H9 (cell line): ENCODE results near the gene PRKACB. TPM values are rescaled to one million over a fixed set of nuclear protein-coding genes. Genes with fewer than 3 reads are reported as not detected.
A peak's percentile ranks its signal among the peaks of the same experiment; 100 is the strongest.

Experiments
- DNase-seq: peaks from one replicate; pipeline ENCODE4 v3.0.0-alpha.2; 2017
- H2AFZ ChIP-seq: one replicate; pipeline ENCODE4 v1.6.1; 2013; ENCODE audit warnings: mild to moderate bottlenecking, low read length, control low read depth, moderate library complexity
- H2AK5ac ChIP-seq: 2 replicates; pipeline ENCODE4 v1.6.1; 2013; ENCODE audit warnings: low read length, control low read depth, mixed read lengths; ENCODE audit not compliant: insufficient read length
- H2BK120ac ChIP-seq: one replicate; pipeline ENCODE4 v1.6.1; 2013; ENCODE audit warnings: low read depth, mild to moderate bottlenecking, low read length, control low read depth, inconsistent platforms; ENCODE audit not compliant: poor library complexity, severe bottlenecking
- H2BK12ac ChIP-seq: 2 replicates; pipeline ENCODE4 v1.6.1; 2013; ENCODE audit warnings: low read length, control low read depth, mixed read lengths, low read depth; ENCODE audit not compliant: insufficient read length
- H2BK15ac ChIP-seq: 2 replicates; pipeline ENCODE4 v1.6.1; 2013; ENCODE audit warnings: low read depth, low read length, control low read depth
- H2BK20ac ChIP-seq: one replicate; pipeline ENCODE4 v1.6.1; 2013; ENCODE audit warnings: low read depth, mild to moderate bottlenecking, low read length, control low read depth, inconsistent platforms; ENCODE audit not compliant: poor library complexity, severe bottlenecking
- H2BK5ac ChIP-seq: 2 replicates; pipeline ENCODE4 v1.6.1; 2013; ENCODE audit warnings: low read length, control low read depth, mixed read lengths; ENCODE audit not compliant: insufficient read length
- H3K14ac ChIP-seq: 2 replicates; pipeline ENCODE4 v1.6.1; 2013; ENCODE audit warnings: low read length, control low read depth; ENCODE audit not compliant: insufficient read depth
- H3K18ac ChIP-seq: 2 replicates; pipeline ENCODE4 v1.6.1; 2013; ENCODE audit warnings: low read depth, mild to moderate bottlenecking, mixed read lengths, low read length, control low read depth; ENCODE audit not compliant: insufficient read length
- H3K23ac ChIP-seq: 2 replicates; pipeline ENCODE4 v1.6.1; 2013; ENCODE audit warnings: low read length, control low read depth, mixed read lengths, low read depth; ENCODE audit not compliant: insufficient read length
- H3K23me2 ChIP-seq: 2 replicates; pipeline ENCODE4 v1.6.1; 2013; ENCODE audit warnings: low read depth, mild to moderate bottlenecking, mixed read lengths, low read length, control low read depth; ENCODE audit not compliant: insufficient read length, poor library complexity, severe bottlenecking
- H3K27ac ChIP-seq: 2 replicates; pipeline ENCODE4 v1.5.1; 2013; ENCODE audit warnings: low read length, control low read depth, mixed read lengths, low read depth; ENCODE audit not compliant: insufficient read length
- H3K27me3 ChIP-seq: 2 replicates; pipeline ENCODE4 v1.6.1; 2013; ENCODE audit warnings: low read length, control low read depth, inconsistent platforms; ENCODE audit not compliant: insufficient read depth
- H3K4ac ChIP-seq: 2 replicates; pipeline ENCODE4 v1.6.1; 2013; ENCODE audit warnings: low read depth, mild to moderate bottlenecking, control low read depth, inconsistent platforms, low read length, moderate library complexity
- H3K4me1 ChIP-seq: 2 replicates; pipeline ENCODE4 v1.6.1; 2013; ENCODE audit warnings: low read length, control low read depth, inconsistent platforms; ENCODE audit not compliant: insufficient read depth
- H3K4me2 ChIP-seq: 2 replicates; pipeline ENCODE4 v1.6.1; 2013; ENCODE audit warnings: low read length, control low read depth, mixed read lengths; ENCODE audit not compliant: insufficient read length, insufficient read depth
- H3K56ac ChIP-seq: 2 replicates; pipeline ENCODE4 v1.6.1; 2013; ENCODE audit warnings: low read depth, mild to moderate bottlenecking, mixed read lengths, low read length, control low read depth; ENCODE audit not compliant: insufficient read length
- H3K79me1 ChIP-seq: 2 replicates; pipeline ENCODE4 v1.6.1; 2013; ENCODE audit warnings: low read depth, mild to moderate bottlenecking, moderate library complexity, low read length, control low read depth, inconsistent platforms; ENCODE audit not compliant: insufficient read depth, poor library complexity, severe bottlenecking
- H3K79me2 ChIP-seq: 2 replicates; pipeline ENCODE4 v1.6.1; 2013; ENCODE audit warnings: low read length, control low read depth, inconsistent platforms; ENCODE audit not compliant: insufficient read depth
- H3K9ac ChIP-seq: 2 replicates; pipeline ENCODE4 v1.6.1; 2013; ENCODE audit warnings: low read length, control low read depth, mixed read lengths; ENCODE audit not compliant: insufficient read length; ENCODE audit errors: extremely low read depth
- H3K9me3 ChIP-seq: one replicate; pipeline ENCODE4 v1.6.1; 2013; ENCODE audit warnings: low read depth, low read length, inconsistent platforms; ENCODE audit not compliant: control insufficient read depth
- H3T11ph ChIP-seq: one replicate; pipeline ENCODE4 v1.6.1; 2013; ENCODE audit warnings: mild to moderate bottlenecking, low read length, control low read depth, inconsistent platforms
- H4K20me1 ChIP-seq: one replicate; pipeline ENCODE4 v1.6.1; 2013; ENCODE audit not compliant: control insufficient read depth, insufficient read length, insufficient read depth
- H4K5ac ChIP-seq: 2 replicates; pipeline ENCODE4 v1.6.1; 2013; ENCODE audit warnings: low read depth, mild to moderate bottlenecking, mixed read lengths, low read length, control low read depth; ENCODE audit not compliant: insufficient read length
- H4K8ac ChIP-seq: replicated peaks from 2 replicates; pipeline ENCODE4 v1.6.1; 2013; ENCODE audit warnings: low read length, control low read depth, mixed read lengths, low read depth; ENCODE audit not compliant: insufficient read length
- H4K91ac ChIP-seq: 2 replicates; pipeline ENCODE4 v1.6.1; 2013; ENCODE audit warnings: low read depth, mild to moderate bottlenecking, moderate library complexity, mixed read lengths, low read length, control low read depth; ENCODE audit not compliant: insufficient read length
- H3K27ac Mint-ChIP-seq, 3 experiments: 2 replicates in 2 of 3; 3 replicates in 1 of 3; pipeline ENCODE4 v1.8.0; 2020 to 2021; ENCODE audit warnings: mixed read lengths in 3 of 3, mild to moderate bottlenecking in 1 of 3, moderate library complexity in 1 of 3
- H3K27me3 Mint-ChIP-seq: 2 replicates; pipeline ENCODE4 v1.8.0; 2021; ENCODE audit warnings: low read depth, mild to moderate bottlenecking, moderate library complexity, mixed read lengths
- H3K36me3 Mint-ChIP-seq, 3 experiments: 2 replicates in 2 of 3; 3 replicates in 1 of 3; pipeline ENCODE4 v1.8.0; 2020 to 2021; ENCODE audit warnings: low read depth in 3 of 3, mixed read lengths in 3 of 3; ENCODE audit not compliant: insufficient read depth in 1 of 3
- H3K4me1 Mint-ChIP-seq, 2 experiments: 2 replicates each; pipeline ENCODE4 v1.8.0; 2020; ENCODE audit warnings: mixed read lengths in 2 of 2
- H3K4me3 Mint-ChIP-seq, 2 experiments: 2 replicates in 1 of 2; 3 replicates in 1 of 2; pipeline ENCODE4 v1.8.0; 2020 to 2021; ENCODE audit warnings: mild to moderate bottlenecking in 2 of 2, mixed read lengths in 2 of 2, moderate library complexity in 1 of 2
- H3K9me3 Mint-ChIP-seq, 2 experiments: 2 replicates in 1 of 2; 3 replicates in 1 of 2; pipeline ENCODE4 v1.8.0; 2020; ENCODE audit warnings: mild to moderate bottlenecking in 2 of 2, mixed read lengths in 2 of 2, moderate library complexity in 1 of 2
- WGBS: extraction: QIAGEN DNeasy Blood & Tissue Kit; methylation state at CpG from one replicate; pipeline ENCODE4 v1.1.7; 2013; ENCODE audit warnings: missing lambda C conversion rate, low lambda C conversion rate, mixed read lengths; ENCODE audit not compliant: insufficient read length; ENCODE audit errors: extremely low coverage; 5-methylcytosine and 5-hydroxymethylcytosine counted together
- total RNA-seq: library from RNA; stranded (reverse); gene quantifications from 2 replicates; pipeline ENCODE4 v1.2.1, GENCODE V29; 2021
- TF ChIP-seq, protein P1 (sequence below): fragments of 200-600 bp; sonication (generic); conservative IDR thresholded peaks from 3 replicates; pipeline ENCODE4 v1.8.0; 2021; ENCODE audit warnings: antibody characterized with exemption, mild to moderate bottlenecking

The PRKACB gene
- total RNA-seq, 1 experiment from 2014 or later: 20.7 TPM

DNA sequence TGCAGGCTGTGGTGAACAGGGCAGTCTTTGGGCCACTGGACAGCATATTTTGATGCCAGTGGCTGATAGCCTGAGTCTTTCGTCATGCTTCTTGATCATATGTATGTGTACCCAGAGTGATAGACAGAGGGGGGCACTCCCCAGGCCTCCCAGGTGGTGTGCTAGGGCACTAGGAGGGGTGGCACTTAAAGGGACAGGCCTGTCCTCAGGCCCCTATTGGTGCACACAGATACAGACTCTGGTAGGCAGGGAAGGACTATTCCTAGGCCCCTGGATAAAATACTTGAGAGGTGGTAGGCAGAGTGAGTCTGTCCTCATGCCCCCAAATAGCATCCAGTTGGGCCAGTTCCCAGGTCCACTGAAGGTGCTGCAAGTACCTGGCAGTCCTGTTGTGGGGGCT is 80.8 kb downstream of the PRKACB start:
- Mint-ChIP-seq H3K4me1 (no peaks in the 10 kb centered on the region), H3K4me3 (no peak overlapping the region), H3K36me3 (peaks cover 0 to 15% (median 7%) of the 10 kb centered on the region in 3 experiments; a peak in 3 of 7 replicates), H3K27me3 (no peaks in the 10 kb centered on the region), H3K27ac (peak overlapping the region in 1 of 3 experiments; percentile 68; a peak in 1 of 7 replicates), H3K9me3 (peaks cover 3 to 6% of the 10 kb centered on the region in 2 experiments; a peak in 4 of 5 replicates)
- Histone ChIP-seq H3K4me2 (no peak overlapping the region), H3K79me1 (peaks cover 5% of the 10 kb centered on the region), H3K18ac (no peak overlapping the region), H4K5ac (no peak overlapping the region), H3K79me2 (no peaks in the 10 kb centered on the region; the same call in 1 of the 2 replicates), H2BK20ac (no peak overlapping the region), H3K27me3 (no peaks in the 10 kb centered on the region), H3K14ac (no peak overlapping the region), H3K56ac (no peak overlapping the region), H3K27ac (no peak overlapping the region), H2AFZ (no peak overlapping the region), H3K23me2 (no peaks in the 10 kb centered on the region), H2BK12ac (no peak overlapping the region), H3K4ac (no peak overlapping the region; the same call in 1 of the 2 replicates), H2AK5ac (no peak overlapping the region), H4K8ac (no peak overlapping the region), H2BK15ac (no peak overlapping the region), H2BK5ac (no peak overlapping the region), H3K9ac (no peak overlapping the region), H4K20me1 (no peaks in the 10 kb centered on the region), H3K4me1 (no peaks in the 10 kb centered on the region), H3K9me3 (no peaks in the 10 kb centered on the region), H4K91ac (no peak overlapping the region), H2BK120ac (no peak overlapping the region), H3T11ph (no peak overlapping the region), H3K23ac (no peak overlapping the region)
- DNase-seq: no peak
- TF ChIP-seq, protein P1, sequence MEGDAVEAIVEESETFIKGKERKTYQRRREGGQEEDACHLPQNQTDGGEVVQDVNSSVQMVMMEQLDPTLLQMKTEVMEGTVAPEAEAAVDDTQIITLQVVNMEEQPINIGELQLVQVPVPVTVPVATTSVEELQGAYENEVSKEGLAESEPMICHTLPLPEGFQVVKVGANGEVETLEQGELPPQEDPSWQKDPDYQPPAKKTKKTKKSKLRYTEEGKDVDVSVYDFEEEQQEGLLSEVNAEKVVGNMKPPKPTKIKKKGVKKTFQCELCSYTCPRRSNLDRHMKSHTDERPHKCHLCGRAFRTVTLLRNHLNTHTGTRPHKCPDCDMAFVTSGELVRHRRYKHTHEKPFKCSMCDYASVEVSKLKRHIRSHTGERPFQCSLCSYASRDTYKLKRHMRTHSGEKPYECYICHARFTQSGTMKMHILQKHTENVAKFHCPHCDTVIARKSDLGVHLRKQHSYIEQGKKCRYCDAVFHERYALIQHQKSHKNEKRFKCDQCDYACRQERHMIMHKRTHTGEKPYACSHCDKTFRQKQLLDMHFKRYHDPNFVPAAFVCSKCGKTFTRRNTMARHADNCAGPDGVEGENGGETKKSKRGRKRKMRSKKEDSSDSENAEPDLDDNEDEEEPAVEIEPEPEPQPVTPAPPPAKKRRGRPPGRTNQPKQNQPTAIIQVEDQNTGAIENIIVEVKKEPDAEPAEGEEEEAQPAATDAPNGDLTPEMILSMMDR: no peak
- WGBS: no CpG with 5 or more reads among the region's 1 CpG
